K562 (cell line): Measurements from ENCODE around the gene CYSTM1. TPM values are rescaled to one million over a fixed set of nuclear protein-coding genes. Genes with fewer than 3 reads are reported as not detected.
"Not testable (repeated sequence)": the region's sequence is repeated elsewhere in the genome, so short reads cannot be mapped to it uniquely, and the experiment has no call there.

Source experiments
- ATAC-seq: fragments of 200-7000 bp; cut with Tn5 transposase; 3 replicates; pipeline ENCODE4 v1.9.1; 2020; ENCODE audit warnings: moderate library complexity
- BruUV-seq: library from RNA; stranded (reverse); fragments of 400-500 nt; replicated peaks from 2 replicates; lab custom pipeline; 2021; lab: Mats Ljungman, UMichigan
- CTCF ChIA-PET: fragments of 300-600 bp; formaldehyde crosslinking; extraction: SDS; loops from one replicate; lab custom pipeline; 2021; ENCODE audit warnings: low intra/inter-chr PET ratio; lab: Yijun Ruan, JAX
- POLR2A ChIA-PET: fragments of 300-600, 350-650 bp; sonication (Branson Sonifier 250); formaldehyde crosslinking; extraction: SDS; loops from one replicate; lab custom pipeline; 2021; ENCODE audit warnings: antibody characterized with exemption, inconsistent platforms; lab: Yijun Ruan, JAX
- DNase-seq, 4 experiments: peaks; one replicate each; pipeline versions ENCODE4 v3.0.0 to v3.0.0-alpha.2; 2011 to 2018; ENCODE audit warnings: low spot score in 3 of 4, mixed read lengths in 3 of 4; ENCODE audit errors: extremely low read depth in 1 of 4
- FAIRE-seq: peaks from 2 replicates; lab custom pipeline; 2011; peaks lifted over from hg19 to GRCh38; lab: Jason Lieb, UNC
- H2AFZ ChIP-seq: 2 replicates; pipeline ENCODE4 v1.6.0; 2011; ENCODE audit warnings: low read depth, low read length, control low read depth, inconsistent platforms
- H3K27ac ChIP-seq: fragments of 200-600 bp; 3 replicates; pipeline ENCODE4 v1.8.0; 2011; ENCODE audit warnings: low read depth, mild to moderate bottlenecking, control low read depth, inconsistent platforms, low read length, moderate library complexity, mixed read lengths; ENCODE audit errors: extremely low read depth
- H3K27me3 ChIP-seq, 2 experiments: fragments of 300-600 bp in 1 of 2; 2 replicates in 1 of 2; 3 replicates in 1 of 2; pipeline versions ENCODE4 v1.6.0 to v1.8.0; 2011; ENCODE audit warnings: inconsistent platforms in 2 of 2, low read length in 2 of 2, mild to moderate bottlenecking in 1 of 2, mixed read lengths in 1 of 2, moderate library complexity in 1 of 2; ENCODE audit not compliant: control insufficient read depth in 2 of 2, insufficient read depth in 2 of 2
- H3K36me3 ChIP-seq: fragments of 300-600 bp; 3 replicates; pipeline ENCODE4 v1.8.0; 2011; ENCODE audit warnings: mild to moderate bottlenecking, low read length, inconsistent platforms; ENCODE audit not compliant: control insufficient read depth, insufficient read depth
- H3K4me1 ChIP-seq, 2 experiments: fragments of 200-600 bp in 1 of 2; replicated peaks in 1 of 2; 2 replicates in 1 of 2; 3 replicates in 1 of 2; pipeline versions ENCODE4 v1.5.1 to v1.8.0; 2011; ENCODE audit warnings: inconsistent platforms in 2 of 2, low read length in 2 of 2, mild to moderate bottlenecking in 1 of 2, mixed read lengths in 1 of 2, moderate library complexity in 1 of 2; ENCODE audit not compliant: control insufficient read depth in 2 of 2, insufficient read depth in 2 of 2
- H3K4me2 ChIP-seq: 2 replicates; pipeline ENCODE4 v1.6.1; 2011; ENCODE audit warnings: low read length, control low read depth, inconsistent platforms, mixed read lengths; ENCODE audit not compliant: insufficient read depth
- H3K4me3 ChIP-seq: fragments of 200-600 bp; sonication (generic), shearing (Covaris generic); 2 replicates; pipeline ENCODE4 v1.5.1; 2016; ENCODE audit warnings: control low read depth, inconsistent platforms
- H3K79me2 ChIP-seq: fragments of 200-600 bp; 3 replicates; pipeline ENCODE4 v1.8.0; 2011; ENCODE audit warnings: low read length, inconsistent platforms; ENCODE audit not compliant: control insufficient read depth, insufficient read depth
- H3K9ac ChIP-seq, 2 experiments: 2 replicates each; pipeline versions ENCODE4 v1.6.0 to v1.6.1; 2011; ENCODE audit warnings: low read depth in 2 of 2, low read length in 2 of 2, control low read depth in 1 of 2, inconsistent platforms in 1 of 2, mild to moderate bottlenecking in 1 of 2, mixed read lengths in 1 of 2; ENCODE audit not compliant: insufficient read depth in 1 of 2
- H3K9me1 ChIP-seq: one replicate; pipeline ENCODE4 v1.6.0; 2011; ENCODE audit warnings: inconsistent platforms, mild to moderate bottlenecking, low read length, moderate library complexity; ENCODE audit not compliant: control insufficient read depth, insufficient read depth
- H3K9me3 ChIP-seq: replicated peaks from 2 replicates; pipeline ENCODE4 v1.5.1; 2011; ENCODE audit warnings: low read depth, low read length, inconsistent platforms; ENCODE audit not compliant: control insufficient read depth, insufficient read depth
- H4K20me1 ChIP-seq: replicated peaks from 2 replicates; pipeline ENCODE4 v1.6.1; 2011; ENCODE audit warnings: low read length, inconsistent platforms, mixed read lengths; ENCODE audit not compliant: control insufficient read depth, insufficient read depth
- BCOR ChIP-seq: fragments of 450-650 bp; IDR thresholded peaks from 2 replicates; pipeline ENCODE4 v1.6.1; 2016
- BRD9 ChIP-seq: fragments of 450-650 bp; IDR thresholded peaks from 2 replicates; pipeline ENCODE4 v1.6.1; 2018; ENCODE audit warnings: low read depth; ENCODE audit not compliant: partially characterized antibody
- KDM1A ChIP-seq, 2 experiments: fragments of 450-650 bp; IDR thresholded peaks; 2 replicates each; pipeline ENCODE4 v1.6.1; 2016; ENCODE audit warnings: mild to moderate bottlenecking in 2 of 2
- NR2C2 ChIP-seq, 2 experiments: fragments of 200-800 bp in 1 of 2; sonication (Bioruptor generic) in 1 of 2; sonication (generic) in 1 of 2; formaldehyde crosslinking in 1 of 2; IDR thresholded peaks; 2 replicates each; pipeline versions ENCODE4 v1.6.1 to v1.8.0; 2016 to 2022; ENCODE audit warnings: mild to moderate bottlenecking in 1 of 2, missing compliant biosample characterization in 1 of 2, missing genetic modification characterization in 1 of 2, missing genetic modification reagents in 1 of 2
- TCF7L2 ChIP-seq: fragments of 150-350 bp; IDR thresholded peaks from 2 replicates; pipeline ENCODE4 v1.6.1; 2016; ENCODE audit warnings: low read depth, mild to moderate bottlenecking, low read length, moderate library complexity
- TRIM24 ChIP-seq, 2 experiments: fragments of 450-650 bp; IDR thresholded peaks; 2 replicates each; pipeline ENCODE4 v1.6.1; 2016
- ZNF146 ChIP-seq: IDR thresholded peaks from one replicate; pipeline ENCODE4 v1.6.1; 2018; ENCODE audit warnings: missing compliant biosample characterization; ENCODE audit not compliant: unreplicated experiment
- WGBS: fragments of 100-300 bp; shearing (Covaris generic); methylation state at CpG from one replicate; pipeline ENCODE4 v1.1.6; 2016; ENCODE audit warnings: low coverage, mixed read lengths; ENCODE audit not compliant: insufficient coverage; ENCODE audit errors: missing lambda C conversion rate; 5-methylcytosine and 5-hydroxymethylcytosine counted together
- in situ Hi-C: fragments of 300-500 bp; cut with MboI; formaldehyde crosslinking; loops from 4 replicates; pipeline ENCODE4 v1.15.0; 2018; ENCODE audit warnings: inconsistent platforms, mixed read lengths
- intact Hi-C: fragments of 100-400 bp; cut with micrococcal nuclease; formaldehyde crosslinking; loops from 2 replicates; pipeline ENCODE4 v1.14.2; 2022
- polyA plus RNA-seq, 8 experiments: library from polyadenylated mRNA; depleted of rRNA in 4 of 8; stranded (reverse) in 5 of 8; unstranded in 3 of 8; fragments of >200 nt; fragmentation: Nextera tagmentation in 2 of 8; fragmentation: Illumina TruSeq in 1 of 8; extraction: Ambion mirVana in 2 of 8; extraction: Trizol in 1 of 8; gene quantifications; 2 replicates each; pipeline versions ENCODE4 v1.2.1 to v1.2.3, GENCODE V29; 2011 to 2014; ENCODE audit warnings: inconsistent platforms in 1 of 8, missing spikeins in 1 of 8
- total RNA-seq, 7 experiments: library from RNA; depleted of rRNA in 6 of 7; stranded (reverse); fragments of >200 nt in 6 of 7; fragmentation: Illumina TruSeq in 2 of 7; extraction: Trizol in 2 of 7; gene quantifications; 2 replicates each; pipeline versions ENCODE4 v1.2.1 to v1.2.3, GENCODE V29; 2011 to 2021; ENCODE audit warnings: low replicate concordance in 1 of 7

CYSTM1 gene
- total and polyA plus RNA-seq, 9 of the 15 experiments (the other 6 are each of a cell fraction or from before 2014, with no cell fraction given) = 76.1 to 422 (median 108) TPM

GRCh38 chr5:140197023-140197422 is 22.0 kb downstream of the CYSTM1 start:
- Histone ChIP-seq H3K27me3 (no peaks in the 10 kb centered on the region), H3K9me3 (no peaks in the 10 kb centered on the region), H3K9me1 (no peaks in the 10 kb centered on the region), H3K4me2 (no peak overlapping the region), H3K9ac (no peak overlapping the region), H3K27ac (no peak overlapping the region), H3K36me3 (peaks cover 41% of the 10 kb centered on the region), H3K79me2 (peaks cover 36% of the 10 kb centered on the region), H4K20me1 (no peaks in the 10 kb centered on the region; the same call in 1 of the 2 replicates), H3K4me1 (peaks cover 6 to 8% of the 10 kb centered on the region in 2 experiments; a peak in 1 of 5 replicates), H3K4me3 (no peak overlapping the region), H2AFZ (no peak overlapping the region)
- CTCF ChIA-PET = no interaction called here
- no TSS peak for BruUV-seq
- DNase-seq (no peak), ATAC-seq (no peak), FAIRE-seq (peak; percentile 40)
- WGBS = 70% methylated on average over 2 of the region's 2 CpGs
- intact Hi-C loops = no loop called here
- in situ Hi-C loops = no loop called here
- POLR2A ChIA-PET = interaction anchor here (0.6 to 1.4 kb wide), 5 partner anchors 11 to 306 kb away, joined by 3 to 7 read pairs (median 4); no protein-coding TSS in a partner anchor
- no peak for TF ChIP-seq NR2C2 (CRISPR knock-in tag; IDR thresholded peaks at IDR 0.05)
- TF ChIP-seq NR2C2 (tag; IDR thresholded peaks at IDR 0.05) = no peak
- no peak for TF ChIP-seq TCF7L2
- no peak for TF ChIP-seq BRD9
- TF ChIP-seq TRIM24 (IDR thresholded peaks at IDR 0.05) = no peak

GRCh38 chr5:140198915-140199314 is 23.9 kb downstream of the CYSTM1 start:
- FAIRE-seq, CTCF ChIA-PET, H3K4me2 ChIP-seq, H3K4me1 ChIP-seq, ATAC-seq, in situ Hi-C loops, H3K4me3 ChIP-seq, intact Hi-C loops, H4K20me1 ChIP-seq, H3K9me3 ChIP-seq, H3K27me3 ChIP-seq, H2AFZ ChIP-seq, H3K9me1 ChIP-seq, DNase-seq, BruUV-seq, H3K27ac ChIP-seq, H3K9ac ChIP-seq: not testable (repeated sequence)
- H3K36me3 ChIP-seq = peaks cover 55% of the 10 kb centered on the region
- 91% methylated on average over 1 of the region's 1 CpG for WGBS
- POLR2A ChIA-PET = interaction anchor here (1.0 kb wide), 1 partner anchor 21 kb away, joined by 3 read pairs; no protein-coding TSS in a partner anchor
- TF ChIP-seq BCOR (peak; percentile 61; the same call in 1 of the 2 replicates), ZNF146 (CRISPR knock-in tag) (peak; percentile 59), KDM1A (IDR thresholded peaks at IDR 0.05) (peak; percentile 18 to 32; a peak in 2 of 4 replicates)
- TF ChIP-seq, all 486 proteins: peak for 3; not testable (repeated sequence) for 483
- peaks cover 40% of the 10 kb centered on the region for H3K79me2 ChIP-seq
